ENCODE results near the gene CX3CL1.
"Not testable (repeated sequence)": the region's sequence is repeated elsewhere in the genome, so short reads cannot be mapped to it uniquely, and the experiment has no call there.

The CX3CL1 gene

GRCh38 chr16:57372372-57373116 lies at the start of gene CX3CL1:
TSS of gene CX3CL1 (plus strand) at chr16:57372490. CDS start at chr16:57372569, 79 bp downstream.
- DNase-seq = no peak

GRCh38 chr16:57324749-57325148 lies 47.5 kb upstream of the CX3CL1 start:
- DNase-seq = no peak

GRCh38 chr16:57325458-57325857 lies 46.8 kb upstream of the CX3CL1 start:
- no peak for DNase-seq

DNA sequence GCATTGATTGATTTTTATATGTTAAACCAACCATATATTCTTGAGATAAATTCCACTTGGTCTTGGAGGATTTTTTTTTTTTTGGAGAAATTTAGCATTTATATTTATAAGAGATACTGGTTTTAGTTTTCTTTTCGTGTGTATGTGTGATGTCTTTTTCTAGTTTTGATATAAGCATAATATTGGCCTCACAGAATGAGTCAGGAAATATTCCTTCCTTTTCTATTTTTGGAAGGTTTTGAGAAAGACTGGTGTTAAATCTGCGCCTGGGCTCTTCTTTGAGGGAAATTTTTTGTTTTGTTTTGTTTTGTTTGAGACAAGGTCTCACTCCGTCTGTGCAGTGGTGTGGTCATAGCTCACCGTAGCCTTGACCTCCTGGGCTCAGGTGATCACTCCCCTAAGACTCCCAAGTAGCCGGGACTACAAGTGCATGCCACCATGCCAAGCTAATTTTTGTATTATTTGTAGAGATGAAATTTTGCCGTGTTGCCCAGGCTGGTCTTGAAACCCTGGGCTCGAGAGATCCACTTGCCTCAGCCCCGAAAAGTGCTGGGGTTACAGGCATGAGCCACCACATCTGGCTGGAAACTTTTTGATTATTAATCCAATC lies 42.5 kb upstream of the CX3CL1 start:
- DNase-seq = no peak

GRCh38 chr16:57331355-57331754 lies 40.9 kb upstream of the CX3CL1 start:
- DNase-seq = no peak

DNA sequence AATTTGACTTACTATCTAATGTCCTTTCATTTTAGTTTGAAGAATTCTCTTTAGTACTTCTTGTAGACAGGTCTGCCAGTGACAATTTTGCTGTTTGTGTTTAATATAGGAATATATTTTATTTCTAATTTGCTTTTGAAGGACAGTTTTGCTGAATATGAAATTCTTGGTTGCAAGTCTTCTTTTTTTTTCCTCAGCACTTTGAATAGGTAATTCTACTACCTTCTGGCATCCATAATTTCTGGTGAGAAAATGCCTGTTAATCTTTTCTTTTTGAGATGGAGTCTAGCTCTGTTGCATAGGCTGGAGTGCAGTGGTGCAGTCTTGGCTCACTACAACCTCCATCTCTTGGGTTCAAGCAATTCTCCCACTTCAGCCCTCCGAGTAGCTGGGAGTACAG lies 38.9 kb upstream of the CX3CL1 start:
- DNase-seq = no peak

DNA sequence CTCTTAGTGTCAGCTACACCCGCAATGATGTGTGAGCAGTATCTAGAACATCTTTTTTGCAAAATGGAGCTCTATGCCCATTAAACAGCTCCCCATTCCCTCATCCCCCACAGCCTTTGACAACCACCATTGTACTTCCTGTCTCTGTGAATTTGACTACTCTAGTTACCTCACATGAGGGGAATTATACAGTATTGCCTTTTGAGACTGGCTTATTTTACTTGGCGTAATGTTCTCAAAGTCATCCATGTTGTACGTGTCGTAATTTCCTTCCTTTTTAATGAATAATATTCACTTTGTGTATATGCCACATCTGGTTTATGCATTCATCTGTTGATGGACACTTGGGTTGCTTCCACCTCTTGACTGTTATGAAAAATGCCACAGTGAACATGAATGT lies 36.9 kb upstream of the CX3CL1 start:
- DNase-seq = no peak

DNA sequence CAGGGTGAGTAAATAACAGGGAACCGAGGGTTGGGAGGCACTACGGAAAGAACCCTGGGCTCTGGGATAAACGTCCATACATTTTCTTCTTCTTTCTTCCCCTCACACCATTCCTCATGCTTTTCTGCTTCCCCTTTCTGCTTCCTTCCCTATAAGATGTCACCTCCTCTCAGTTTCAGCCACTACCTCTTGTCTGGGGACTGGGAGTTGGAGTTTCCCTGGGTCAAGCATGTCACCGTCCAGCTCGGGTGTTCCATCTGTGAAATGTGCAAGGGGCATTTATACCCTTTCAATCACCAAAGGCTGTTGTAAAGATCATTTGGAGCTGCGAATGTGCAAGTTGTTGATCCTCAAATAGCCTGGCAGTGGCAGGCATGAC lies 31.2 kb upstream of the CX3CL1 start:
- DNase-seq = no peak

GRCh38 chr16:57341441-57342303 lies 30.6 kb upstream of the CX3CL1 start:
- DNase-seq = no peak

- not testable (repeated sequence) for DNase-seq
These were observed 29.7 kb upstream of the CX3CL1 start for GRCh38 chr16:57342606-57343005.

GRCh38 chr16:57343221-57343620 lies 29.1 kb upstream of the CX3CL1 start:
- no peak for DNase-seq

GRCh38 chr16:57344094-57344493 lies 28.2 kb upstream of the CX3CL1 start:
- not testable (repeated sequence) for DNase-seq

GRCh38 chr16:57345021-57345420 lies 27.3 kb upstream of the CX3CL1 start:
- DNase-seq = no peak

GRCh38 chr16:57345666-57346204 lies 26.6 kb upstream of the CX3CL1 start:
- DNase-seq = no peak

GRCh38 chr16:57347858-57348257 lies 24.4 kb upstream of the CX3CL1 start:
- no peak for DNase-seq

DNA sequence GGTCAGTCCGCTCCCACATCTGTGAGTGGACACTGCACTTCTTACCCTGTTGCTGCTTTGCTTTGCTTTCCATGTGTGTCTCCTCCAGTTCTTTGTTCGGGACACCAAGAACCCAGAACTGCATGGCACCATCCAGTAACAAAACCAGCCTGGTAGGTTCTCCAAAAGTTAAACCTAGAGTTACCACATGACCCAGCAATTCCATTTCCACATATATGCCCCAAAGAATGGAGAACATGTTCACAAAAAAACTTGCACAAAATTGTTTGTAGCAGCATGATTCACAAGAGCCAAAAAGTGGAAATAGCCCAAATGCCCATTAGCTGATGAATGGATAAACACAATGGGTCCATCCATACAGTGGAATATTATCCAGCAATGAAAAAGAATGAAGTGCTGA lies 24.0 kb upstream of the CX3CL1 start:
- DNase-seq = no peak

- DNase-seq = no peak
These were observed 22.9 kb upstream of the CX3CL1 start for GRCh38 chr16:57349212-57350031.

GRCh38 chr16:57352636-57353047 lies 19.6 kb upstream of the CX3CL1 start:
- no peak for DNase-seq

DNA sequence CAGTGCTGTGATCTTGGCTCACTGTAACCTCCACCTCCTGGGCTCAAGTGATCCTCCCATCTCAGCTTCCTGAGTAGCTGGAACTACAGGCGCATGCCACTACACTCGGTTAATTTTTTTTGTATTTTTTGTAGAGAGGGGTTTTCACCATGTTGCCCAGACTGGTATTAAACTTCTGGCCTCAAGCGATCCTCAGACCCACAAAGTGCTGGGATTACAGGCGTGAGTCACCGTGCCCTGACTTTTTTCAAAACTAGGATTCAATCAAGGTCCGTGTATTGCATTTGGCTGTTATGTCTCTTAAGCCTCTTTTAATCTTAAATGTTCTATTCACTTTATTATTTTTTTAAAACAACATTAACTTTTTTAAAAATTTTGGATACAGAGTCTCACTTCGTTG lies 18.0 kb upstream of the CX3CL1 start:
- no peak for DNase-seq

DNA sequence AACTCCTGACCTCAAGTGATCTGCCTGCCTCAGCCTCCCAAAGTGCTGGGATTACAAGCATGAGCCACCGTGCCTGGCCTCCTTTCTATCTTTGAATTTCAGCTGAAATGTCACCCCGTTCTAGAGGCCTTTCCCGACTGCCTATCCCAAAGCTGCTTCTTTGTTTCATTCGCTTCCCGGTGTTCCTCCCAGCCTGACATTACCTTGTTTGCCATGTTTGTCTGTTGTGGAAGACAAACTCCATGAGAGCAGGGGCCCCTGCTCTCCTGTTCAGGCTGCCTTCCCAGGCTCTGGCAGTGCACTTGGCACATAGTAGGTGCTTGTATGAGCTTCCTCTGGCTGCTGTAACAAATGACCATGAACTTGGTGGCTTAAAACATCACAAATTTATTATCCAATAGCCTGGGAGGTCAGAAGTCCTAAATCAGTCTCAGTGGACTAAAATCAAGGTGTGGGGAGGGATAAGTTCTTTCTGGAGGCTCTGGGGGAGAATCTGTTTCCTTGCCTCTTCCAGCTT lies 16.3 kb upstream of the CX3CL1 start:
- DNase-seq = no peak

DNA sequence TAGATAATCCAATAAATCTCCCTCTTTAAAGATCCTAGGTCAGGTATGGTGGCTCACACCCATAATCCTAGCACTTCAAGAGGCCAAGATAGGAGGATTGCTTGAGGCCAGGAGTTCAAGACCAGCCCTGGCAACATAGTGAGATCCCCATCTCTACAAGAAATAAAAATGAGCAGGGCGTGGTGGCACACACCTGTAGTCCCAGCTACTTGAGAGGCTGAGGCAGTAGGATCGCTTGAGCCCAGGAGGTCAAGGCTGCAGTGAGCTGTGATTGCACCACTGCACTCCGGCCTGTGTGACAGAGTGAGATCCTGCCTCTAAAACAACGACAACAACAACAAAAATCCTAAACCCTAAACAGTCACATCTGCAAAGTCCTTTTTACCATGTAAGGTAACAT lies 15.7 kb upstream of the CX3CL1 start:
- no peak for DNase-seq

DNA sequence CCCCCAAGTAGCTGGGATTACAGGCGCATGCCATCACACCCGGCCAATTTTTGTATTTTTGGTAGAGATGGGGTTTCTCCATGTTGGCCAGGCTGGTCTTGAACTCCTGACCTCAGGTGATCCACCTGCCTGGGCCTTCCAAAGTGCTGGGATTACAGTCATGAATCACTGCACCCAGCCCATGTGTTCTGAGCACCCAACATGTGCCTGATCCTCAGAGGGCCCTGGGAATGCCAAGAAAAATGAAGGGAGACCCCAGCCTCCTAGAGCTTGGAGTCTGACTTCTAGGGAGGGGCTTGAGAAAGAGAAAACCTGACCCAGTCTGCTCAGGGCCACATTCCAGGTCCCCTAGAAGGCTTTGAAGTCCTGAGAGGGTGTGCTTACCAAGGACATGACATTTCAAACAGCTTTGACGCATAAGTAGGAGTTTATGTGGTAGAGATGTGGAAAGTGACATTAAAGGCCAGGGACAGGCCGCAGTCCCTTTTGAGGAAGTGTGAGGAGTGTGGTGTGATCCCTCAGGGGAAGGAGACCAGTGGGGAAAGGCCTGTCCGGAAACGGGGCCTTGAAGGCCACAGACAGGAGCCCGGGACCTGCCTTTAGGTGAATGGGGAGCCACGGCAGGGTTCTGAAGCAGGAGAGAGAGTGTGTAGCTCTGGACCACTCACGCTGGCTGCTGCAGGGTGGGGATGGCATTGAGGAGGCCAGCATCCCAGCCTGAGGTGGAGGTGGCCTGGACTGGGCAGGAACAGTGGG lies 14.8 kb upstream of the CX3CL1 start:
- no peak for DNase-seq
